GM12878 (cell line): Measurements from ENCODE around the gene ENOX1. TPM values are rescaled to one million over a fixed set of nuclear protein-coding genes. Genes with fewer than 3 reads are reported as not detected.

Experiments
- ATAC-seq: fragments of 200-7000 bp; cut with Tn5 transposase; 3 replicates; pipeline ENCODE4 v1.9.1; 2020; ENCODE audit warnings: mild to moderate bottlenecking, moderate library complexity
- BruUV-seq: library from RNA; stranded (reverse); fragments of 400-500 nt; replicated peaks from 2 replicates; lab custom pipeline; 2021; lab: Mats Ljungman, UMichigan
- CTCF ChIA-PET: fragments of 300-600 bp; sonication (Branson Sonifier 250); formaldehyde crosslinking; extraction: SDS; loops from one replicate; lab custom pipeline; 2021; ENCODE audit warnings: inconsistent platforms; lab: Yijun Ruan, JAX
- POLR2A ChIA-PET: fragments of 350-600 bp; formaldehyde crosslinking; extraction: SDS; loops from one replicate; lab custom pipeline; 2021; ENCODE audit warnings: inconsistent platforms; lab: Charles Lee
- RAD21 ChIA-PET: fragments of 300-600 bp; sonication (Branson Sonifier 250); formaldehyde crosslinking; loops from one replicate; lab custom pipeline; 2023; ENCODE audit warnings: antibody characterized with exemption; ENCODE audit not compliant: unreplicated experiment; lab: Charles Lee
- SMC1A ChIA-PET: fragments of 300-600 bp; sonication (Branson Sonifier 250); formaldehyde crosslinking; loops from one replicate; lab custom pipeline; 2023; ENCODE audit not compliant: unreplicated experiment, uncharacterized antibody; lab: Charles Lee
- DNase-seq: peaks from one replicate; pipeline ENCODE4 v3.0.0-alpha.2; 2011; ENCODE audit warnings: low read depth, low spot score
- FAIRE-seq: peaks from 3 replicates; lab custom pipeline; 2011; peaks lifted over from hg19 to GRCh38; lab: Jason Lieb, UNC
- H2AFZ ChIP-seq: 2 replicates; pipeline ENCODE4 v1.6.0; 2011; ENCODE audit warnings: low read depth, low read length, control low read depth; ENCODE audit not compliant: control insufficient read depth
- H3K27ac ChIP-seq: 2 replicates; pipeline ENCODE4 v1.5.1; 2011; ENCODE audit warnings: control low read depth; ENCODE audit not compliant: control insufficient read depth, insufficient read depth
- H3K27me3 ChIP-seq, 2 experiments: replicated peaks in 1 of 2; 2 replicates each; pipeline versions ENCODE4 v1.6.0 to v1.6.1; 2011; ENCODE audit warnings: low read length in 1 of 2; ENCODE audit not compliant: control insufficient read depth in 2 of 2, insufficient read depth in 2 of 2
- H3K36me3 ChIP-seq, 2 experiments: 2 replicates each; pipeline ENCODE4 v1.5.1; 2011; ENCODE audit warnings: low read length in 1 of 2; ENCODE audit not compliant: control insufficient read depth in 2 of 2, insufficient read depth in 2 of 2
- H3K4me1 ChIP-seq: 2 replicates; pipeline ENCODE4 v1.6.1; 2011; ENCODE audit warnings: mild to moderate bottlenecking, low read length, moderate library complexity, mixed read lengths; ENCODE audit not compliant: control insufficient read depth, insufficient read depth
- H3K4me2 ChIP-seq: 2 replicates; pipeline ENCODE4 v1.6.0; 2011; ENCODE audit warnings: control low read depth; ENCODE audit not compliant: control insufficient read depth, insufficient read depth
- H3K4me3 ChIP-seq: fragments of 200-600 bp; sonication (generic); 2 replicates; pipeline ENCODE4 v1.5.1; 2016
- H3K79me2 ChIP-seq: 2 replicates; pipeline ENCODE4 v1.6.0; 2011; ENCODE audit warnings: low read length; ENCODE audit not compliant: control insufficient read depth, insufficient read depth
- H3K9ac ChIP-seq: 2 replicates; pipeline ENCODE4 v1.8.0; 2011; ENCODE audit warnings: low read length, control low read depth, mixed read lengths; ENCODE audit not compliant: control insufficient read depth, insufficient read depth
- H3K9me3 ChIP-seq: replicated peaks from 3 replicates; pipeline ENCODE4 v1.5.1; 2011; ENCODE audit warnings: mild to moderate bottlenecking, low read length; ENCODE audit not compliant: control insufficient read depth, insufficient read depth
- H4K20me1 ChIP-seq: 2 replicates; pipeline ENCODE4 v1.6.0; 2011; ENCODE audit not compliant: control insufficient read depth, insufficient read depth
- ATF3 ChIP-seq: IDR thresholded peaks from 2 replicates; pipeline ENCODE4 v1.6.1; 2011; ENCODE audit warnings: low read depth, mild to moderate bottlenecking, low read length, moderate library complexity, borderline replicate concordance; ENCODE audit errors: extremely low read depth
- BCL11A ChIP-seq: IDR thresholded peaks from 2 replicates; pipeline ENCODE4 v1.6.1; 2011; ENCODE audit warnings: low read depth, low read length
- E2F4 ChIP-seq: IDR thresholded peaks from 2 replicates; pipeline ENCODE4 v1.6.1; 2012; ENCODE audit warnings: low read depth, low read length, improper control_type of control experiment
- FOXK2 ChIP-seq: fragments of 450-650 bp; IDR thresholded peaks from 2 replicates; pipeline ENCODE4 v1.6.1; 2017; ENCODE audit warnings: mild to moderate bottlenecking, moderate library complexity
- IRF3 ChIP-seq: fragments of 450-650 bp; IDR thresholded peaks from 2 replicates; pipeline ENCODE4 v1.6.1; 2014; ENCODE audit warnings: mild to moderate bottlenecking
- JUND ChIP-seq: IDR thresholded peaks from 2 replicates; pipeline ENCODE4 v1.6.1; 2012; ENCODE audit warnings: low read depth, mild to moderate bottlenecking, low read length, improper control_type of control experiment, moderate library complexity
- KLF5 ChIP-seq: fragments of 450-650 bp; IDR thresholded peaks from 2 replicates; pipeline ENCODE4 v1.6.1; 2014; ENCODE audit warnings: mild to moderate bottlenecking; ENCODE audit not compliant: partially characterized antibody
- NR2C2 ChIP-seq: IDR thresholded peaks from 2 replicates; pipeline ENCODE4 v1.6.1; 2011; ENCODE audit warnings: borderline replicate concordance, low read depth; ENCODE audit not compliant: control insufficient read depth, insufficient read length
- RAD21 ChIP-seq: IDR thresholded peaks from 2 replicates; pipeline ENCODE4 v1.6.1; 2011; ENCODE audit warnings: mild to moderate bottlenecking, low read depth, low read length, moderate library complexity; ENCODE audit not compliant: insufficient read depth
- RFX5 ChIP-seq: IDR thresholded peaks from 2 replicates; pipeline ENCODE4 v1.6.1; 2011; ENCODE audit warnings: low read depth, low read length, improper control_type of control experiment
- RUNX3 ChIP-seq: IDR thresholded peaks from 2 replicates; pipeline ENCODE4 v1.6.1; 2012; ENCODE audit warnings: low read length, inconsistent platforms
- TARDBP ChIP-seq: IDR thresholded peaks from 2 replicates; pipeline ENCODE4 v1.6.1; 2016; ENCODE audit warnings: borderline replicate concordance
- ZNF384 ChIP-seq: IDR thresholded peaks from 2 replicates; pipeline ENCODE4 v1.6.1; 2012; ENCODE audit warnings: low read depth, mild to moderate bottlenecking, low read length, improper control_type of control experiment, borderline replicate concordance
- WGBS: methylation state at CpG from one replicate; pipeline ENCODE4 v1.1.6; 2016; ENCODE audit warnings: low lambda C conversion rate; ENCODE audit not compliant: insufficient replicate concordance, insufficient coverage; ENCODE audit errors: missing lambda C conversion rate; 5-methylcytosine and 5-hydroxymethylcytosine counted together
- in situ Hi-C: fragments of 300-500 bp; cut with MboI; formaldehyde crosslinking; loops from 9 replicates; pipeline ENCODE4 v1.14.3; 2018; ENCODE audit warnings: mixed read lengths
- intact Hi-C: fragments of 100-400 bp; cut with micrococcal nuclease; formaldehyde crosslinking; loops from one replicate; pipeline ENCODE4 v1.14.2; 2022; ENCODE audit not compliant: unreplicated experiment
- polyA plus RNA-seq, 11 experiments: library from polyadenylated mRNA; depleted of rRNA in 4 of 11; unstranded in 6 of 11; stranded (reverse) in 5 of 11; fragments of >200 nt; fragmentation: Nextera tagmentation in 4 of 11; fragmentation: Illumina TruSeq in 1 of 11; extraction: Ambion mirVana in 4 of 11; extraction: Trizol in 1 of 11; gene quantifications; 1 replicate in 1 of 11; 2 replicates in 10 of 11; pipeline versions ENCODE4 v1.2.1 to v1.2.3, GENCODE V29; 2011 to 2016; ENCODE audit warnings: inconsistent platforms in 2 of 11, missing spikeins in 2 of 11, low read depth in 1 of 11
- total RNA-seq, 4 experiments: library from RNA; depleted of rRNA in 3 of 4; stranded (reverse); fragments of >200 nt in 3 of 4; fragmentation: Illumina TruSeq in 1 of 4; extraction: Trizol in 1 of 4; gene quantifications; 2 replicates each; pipeline versions ENCODE4 v1.2.1 to v1.2.3, GENCODE V29; 2013 to 2021
- TF ChIP-seq, protein P1 (sequence below): fragments of 450-650 bp; IDR thresholded peaks from 2 replicates; pipeline ENCODE4 v1.6.1; 2016; ENCODE audit warnings: mild to moderate bottlenecking
- TF ChIP-seq, protein P2 (sequence below): fragments of 450-650 bp; IDR thresholded peaks from 2 replicates; pipeline ENCODE4 v1.6.1; 2017; ENCODE audit warnings: mild to moderate bottlenecking, moderate library complexity

The ENOX1 gene
- total and polyA plus RNA-seq, 10 of the 15 experiments (the other 5 are each of a cell fraction or from before 2014, with no cell fraction given) = 0.11 to 0.26 (median 0.15) TPM

DNA sequence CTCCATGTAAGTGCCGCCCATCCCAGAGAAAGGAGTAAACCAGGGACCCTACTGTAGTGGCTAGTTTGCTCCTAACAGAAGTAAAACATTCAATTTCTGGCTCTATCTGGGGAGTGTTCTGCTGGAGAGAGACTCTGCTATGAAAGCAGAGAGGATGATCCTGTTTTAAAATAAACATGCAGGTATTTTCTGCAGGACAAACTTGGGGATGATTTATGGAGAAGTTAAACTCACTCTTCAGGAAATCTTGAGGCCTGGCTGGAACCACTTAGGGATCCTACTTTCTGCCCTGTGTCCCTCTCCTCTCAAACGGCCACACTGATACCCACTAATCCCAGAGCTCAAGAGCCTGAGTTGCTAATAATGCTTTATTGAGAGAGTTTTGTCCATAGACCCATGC is 482.3 kb downstream of the ENOX1 start:
- H3K4me3 ChIP-seq = no peak overlapping the region
- intact Hi-C loops = no loop called here
- H3K27ac ChIP-seq = no peak overlapping the region
- H3K27me3 ChIP-seq = peaks cover 0 to 3% of the 10 kb centered on the region in 2 experiments; a peak in 1 of 4 replicates
- 3% methylated on average over 2 of the region's 2 CpGs for WGBS
- SMC1A ChIA-PET = interaction anchor here (1.2 kb wide), 2 partner anchors 9 to 12 kb away, joined by 3 read pairs; no protein-coding TSS in a partner anchor
- H2AFZ ChIP-seq = no peak overlapping the region
- POLR2A ChIA-PET = interaction anchor here (0.5 kb wide), 1 partner anchor 917 kb away, joined by 4 read pairs; no protein-coding TSS in a partner anchor
- peaks cover 19% of the 10 kb centered on the region for H3K4me1 ChIP-seq
- RAD21 ChIA-PET = interaction anchor here (1.3 to 2.4 kb wide), 2 partner anchors 26 to 499 kb away, joined by 3 to 7 read pairs; no protein-coding TSS in a partner anchor
- no TSS peak for BruUV-seq
- no peaks in the 10 kb centered on the region for H3K36me3 ChIP-seq
- FAIRE-seq (no peak), ATAC-seq (no peak), DNase-seq (no peak)
- no peaks in the 10 kb centered on the region for H4K20me1 ChIP-seq
- H3K4me2 ChIP-seq = no peak overlapping the region
- in situ Hi-C loops = loop anchor here (10.0 kb wide), 1 partner anchor 500 kb away; no protein-coding TSS in a partner anchor
- CTCF ChIA-PET = interaction anchor here (1.0 to 2.7 kb wide), 4 partner anchors 27 to 500 kb away, joined by 3 to 10 read pairs (median 4); no protein-coding TSS in a partner anchor
- no peaks in the 10 kb centered on the region for H3K79me2 ChIP-seq
- no peaks in the 10 kb centered on the region; the same call in 2 of the 3 replicates for H3K9me3 ChIP-seq
- no peak overlapping the region for H3K9ac ChIP-seq
- TF ChIP-seq NR2C2 = no peak
- TF ChIP-seq, protein P1, sequence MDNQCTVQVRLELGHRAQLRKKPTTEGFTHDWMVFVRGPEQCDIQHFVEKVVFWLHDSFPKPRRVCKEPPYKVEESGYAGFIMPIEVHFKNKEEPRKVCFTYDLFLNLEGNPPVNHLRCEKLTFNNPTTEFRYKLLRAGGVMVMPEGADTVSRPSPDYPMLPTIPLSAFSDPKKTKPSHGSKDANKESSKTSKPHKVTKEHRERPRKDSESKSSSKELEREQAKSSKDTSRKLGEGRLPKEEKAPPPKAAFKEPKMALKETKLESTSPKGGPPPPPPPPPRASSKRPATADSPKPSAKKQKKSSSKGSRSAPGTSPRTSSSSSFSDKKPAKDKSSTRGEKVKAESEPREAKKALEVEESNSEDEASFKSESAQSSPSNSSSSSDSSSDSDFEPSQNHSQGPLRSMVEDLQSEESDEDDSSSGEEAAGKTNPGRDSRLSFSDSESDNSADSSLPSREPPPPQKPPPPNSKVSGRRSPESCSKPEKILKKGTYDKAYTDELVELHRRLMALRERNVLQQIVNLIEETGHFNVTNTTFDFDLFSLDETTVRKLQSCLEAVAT = no peak
- TF ChIP-seq FOXK2 = no peak
- TF ChIP-seq JUND = no peak
- no peak for TF ChIP-seq RUNX3
- TF ChIP-seq, protein P2, sequence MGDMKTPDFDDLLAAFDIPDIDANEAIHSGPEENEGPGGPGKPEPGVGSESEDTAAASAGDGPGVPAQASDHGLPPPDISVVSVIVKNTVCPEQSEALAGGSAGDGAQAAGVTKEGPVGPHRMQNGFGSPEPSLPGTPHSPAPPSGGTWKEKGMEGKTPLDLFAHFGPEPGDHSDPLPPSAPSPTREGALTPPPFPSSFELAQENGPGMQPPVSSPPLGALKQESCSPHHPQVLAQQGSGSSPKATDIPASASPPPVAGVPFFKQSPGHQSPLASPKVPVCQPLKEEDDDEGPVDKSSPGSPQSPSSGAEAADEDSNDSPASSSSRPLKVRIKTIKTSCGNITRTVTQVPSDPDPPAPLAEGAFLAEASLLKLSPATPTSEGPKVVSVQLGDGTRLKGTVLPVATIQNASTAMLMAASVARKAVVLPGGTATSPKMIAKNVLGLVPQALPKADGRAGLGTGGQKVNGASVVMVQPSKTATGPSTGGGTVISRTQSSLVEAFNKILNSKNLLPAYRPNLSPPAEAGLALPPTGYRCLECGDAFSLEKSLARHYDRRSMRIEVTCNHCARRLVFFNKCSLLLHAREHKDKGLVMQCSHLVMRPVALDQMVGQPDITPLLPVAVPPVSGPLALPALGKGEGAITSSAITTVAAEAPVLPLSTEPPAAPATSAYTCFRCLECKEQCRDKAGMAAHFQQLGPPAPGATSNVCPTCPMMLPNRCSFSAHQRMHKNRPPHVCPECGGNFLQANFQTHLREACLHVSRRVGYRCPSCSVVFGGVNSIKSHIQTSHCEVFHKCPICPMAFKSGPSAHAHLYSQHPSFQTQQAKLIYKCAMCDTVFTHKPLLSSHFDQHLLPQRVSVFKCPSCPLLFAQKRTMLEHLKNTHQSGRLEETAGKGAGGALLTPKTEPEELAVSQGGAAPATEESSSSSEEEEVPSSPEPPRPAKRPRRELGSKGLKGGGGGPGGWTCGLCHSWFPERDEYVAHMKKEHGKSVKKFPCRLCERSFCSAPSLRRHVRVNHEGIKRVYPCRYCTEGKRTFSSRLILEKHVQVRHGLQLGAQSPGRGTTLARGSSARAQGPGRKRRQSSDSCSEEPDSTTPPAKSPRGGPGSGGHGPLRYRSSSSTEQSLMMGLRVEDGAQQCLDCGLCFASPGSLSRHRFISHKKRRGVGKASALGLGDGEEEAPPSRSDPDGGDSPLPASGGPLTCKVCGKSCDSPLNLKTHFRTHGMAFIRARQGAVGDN = no peak
- TF ChIP-seq ZNF384 = no peak
- no peak for TF ChIP-seq E2F4
- no peak for TF ChIP-seq KLF5
- no peak for TF ChIP-seq RAD21
- no peak for TF ChIP-seq TARDBP
- no peak for TF ChIP-seq BCL11A
- TF ChIP-seq IRF3 = no peak
- no peak for TF ChIP-seq RFX5
- TF ChIP-seq ATF3 = no peak
